NCI-H2107 treated with DMSO at 0.1 percent for 48 hours (cell line): ENCODE measurements around the gene AGAP1.

Experiments used
- DNase-seq: peaks from one replicate; lab custom pipeline; 2025; ENCODE audit not compliant: unreplicated experiment; lab: John Stamatoyannopoulos, UW

Gene AGAP1

GRCh38 chr2:235833971-235834620 lies 340.3 kb downstream of the AGAP1 start:
- DNase-seq: no peak

GRCh38 chr2:235834781-235835180 lies 340.9 kb downstream of the AGAP1 start:
- no peak for DNase-seq

GRCh38 chr2:235835810-235836209 lies 342.0 kb downstream of the AGAP1 start:
- DNase-seq: no peak

- DNase-seq: peak; percentile 39
Observed at GRCh38 chr2:235836491-235836911, 342.7 kb downstream of the AGAP1 start.

GRCh38 chr2:235839226-235839625 lies 345.4 kb downstream of the AGAP1 start:
- DNase-seq: no peak

GRCh38 chr2:235839974-235840373 lies 346.1 kb downstream of the AGAP1 start:
- no peak for DNase-seq

GRCh38 chr2:235841863-235842262 lies 348.0 kb downstream of the AGAP1 start:
- no peak for DNase-seq

GRCh38 chr2:235842941-235843340 lies 349.1 kb downstream of the AGAP1 start:
- DNase-seq: no peak

GRCh38 chr2:235843591-235844395 lies 349.9 kb downstream of the AGAP1 start:
- DNase-seq: no peak

GRCh38 chr2:235844561-235844960 lies 350.7 kb downstream of the AGAP1 start:
- DNase-seq: no peak

- DNase-seq: no peak
Observed at GRCh38 chr2:235845245-235845644, 351.4 kb downstream of the AGAP1 start.

- DNase-seq: no peak
Observed at GRCh38 chr2:235847576-235847975, 353.7 kb downstream of the AGAP1 start.

GRCh38 chr2:235848055-235848454 lies 354.2 kb downstream of the AGAP1 start:
- no peak for DNase-seq

- no peak for DNase-seq
Observed at GRCh38 chr2:235848946-235849345, 355.1 kb downstream of the AGAP1 start.

- DNase-seq: no peak
Observed at GRCh38 chr2:235849489-235849888, 355.6 kb downstream of the AGAP1 start.

- no peak for DNase-seq
Observed at GRCh38 chr2:235850289-235850688, 356.4 kb downstream of the AGAP1 start.

GRCh38 chr2:235850771-235851551 lies 357.1 kb downstream of the AGAP1 start:
- no peak for DNase-seq

- no peak for DNase-seq
Observed at GRCh38 chr2:235851828-235852525, 358.1 kb downstream of the AGAP1 start.

- no peak for DNase-seq
Observed at GRCh38 chr2:235852526-235852920, 358.7 kb downstream of the AGAP1 start.

- DNase-seq: no peak
Observed at GRCh38 chr2:235854276-235854675, 360.4 kb downstream of the AGAP1 start.

- DNase-seq: no peak
Observed at GRCh38 chr2:235855011-235855410, 361.2 kb downstream of the AGAP1 start.
